NCI-H187 (cell line): ENCODE data around the gene ATRX.
"Not testable (repeated sequence)": the region's sequence is repeated elsewhere in the genome, so short reads cannot be mapped to it uniquely, and the experiment has no call there.

ENCODE experiments used
- DNase-seq, 2 experiments: peaks; one replicate each; lab custom pipeline; 2025; lab: John Stamatoyannopoulos, UW

Gene ATRX

GRCh38 chrX:77785486-77786364 is at the start of gene ATRX:
Gene ATRX, minus strand, starts transcription at chrX:77786216. Its CDS starts 215 bp downstream, at chrX:77786001.
- DNase-seq, result peak; percentile 33 to 58

GRCh38 chrX:77831544-77831943 is 45.5 kb upstream of the ATRX start:
- DNase-seq, result not testable (repeated sequence)

- not testable (repeated sequence) for DNase-seq
Observed at GRCh38 chrX:77821989-77822388, 36.0 kb upstream of the ATRX start.

GRCh38 chrX:77820091-77820727 is 34.2 kb upstream of the ATRX start:
- DNase-seq, result no peak

GRCh38 chrX:77814210-77814609 is 28.2 kb upstream of the ATRX start:
- no peak for DNase-seq

GRCh38 chrX:77802201-77802600 is 16.2 kb upstream of the ATRX start:
- no peak for DNase-seq

GRCh38 chrX:77795124-77795523 is 9.1 kb upstream of the ATRX start:
- DNase-seq, result no peak

GRCh38 chrX:77793946-77794345 is 7.9 kb upstream of the ATRX start:
- DNase-seq, result no peak

GRCh38 chrX:77788050-77788449 is 2.0 kb upstream of the ATRX start:
- DNase-seq, result no peak

GRCh38 chrX:77786365-77786680 is 307 bp upstream of the ATRX start:
- no peak for DNase-seq

- DNase-seq, result no peak
Observed at GRCh38 chrX:77779695-77780094, 6.3 kb downstream of the ATRX start.

- no peak for DNase-seq
Observed at GRCh38 chrX:77776659-77777058, 9.4 kb downstream of the ATRX start.

GRCh38 chrX:77771601-77772000 is 14.4 kb downstream of the ATRX start:
- DNase-seq, result no peak

- no peak for DNase-seq
Observed at GRCh38 chrX:77768787-77769186, 17.2 kb downstream of the ATRX start.

GRCh38 chrX:77766212-77766611 is 19.8 kb downstream of the ATRX start:
- not testable (repeated sequence) for DNase-seq

GRCh38 chrX:77755561-77755960 is 30.5 kb downstream of the ATRX start:
- no peak for DNase-seq

- DNase-seq, result not testable (repeated sequence)
Observed at GRCh38 chrX:77753942-77754341, 32.1 kb downstream of the ATRX start.

GRCh38 chrX:77749695-77750094 is 36.3 kb downstream of the ATRX start:
- DNase-seq, result no peak

GRCh38 chrX:77743720-77744119 is 42.3 kb downstream of the ATRX start:
- DNase-seq, result no peak

- no peak for DNase-seq
Observed at GRCh38 chrX:77742788-77743476, 43.1 kb downstream of the ATRX start.

GRCh38 chrX:77740376-77740905 is 45.6 kb downstream of the ATRX start:
- no peak for DNase-seq

GRCh38 chrX:77733342-77733741 is 52.7 kb downstream of the ATRX start:
- DNase-seq, result no peak
